ENCODE measurements around the gene ERV3-1. TPM values are rescaled to one million over a fixed set of nuclear protein-coding genes. Genes with fewer than 3 reads are reported as not detected.
"Not testable (repeated sequence)": the region's sequence is repeated elsewhere in the genome, so short reads cannot be mapped to it uniquely, and the experiment has no call there.

ERV3-1 gene
- total RNA-seq, 1 donor from 2014 or later = 8.0 TPM

- DNase-seq (ENCODE audit: low spot score) = no peak
- ATAC-seq = no peak
Observed at GRCh38 chr7:65002972-65003585, 3.4 kb downstream of the ERV3-1 start.

- no peak for DNase-seq (ENCODE audit: low spot score)
- ATAC-seq = no peak
Observed at GRCh38 chr7:65001291-65001814, 5.1 kb downstream of the ERV3-1 start.

- DNase-seq (ENCODE audit: low spot score) = peak; percentile 44
- ATAC-seq = peak; percentile 49
Observed at GRCh38 chr7:64999165-65000004, 7.1 kb downstream of the ERV3-1 start.

GRCh38 chr7:64998865-64999164 is 7.7 kb downstream of the ERV3-1 start:
- ATAC-seq = no peak

GRCh38 chr7:64997927-64998391 is 8.5 kb downstream of the ERV3-1 start:
- peak; percentile 36 for DNase-seq (ENCODE audit: low spot score)
- no peak for ATAC-seq

More at GRCh38 chr7:64998865-64999164, 7.7 kb downstream of the ERV3-1 start:
- no peak for DNase-seq (ENCODE audit: low spot score)

GRCh38 chr7:64997164-64997908 is 9.2 kb downstream of the ERV3-1 start:
- ATAC-seq (no peak), DNase-seq (ENCODE audit: low spot score) (no peak)

GRCh38 chr7:64996305-64996704 is 10.2 kb downstream of the ERV3-1 start:
- DNase-seq (ENCODE audit: low spot score) = no peak
- no peak for ATAC-seq

- DNase-seq (ENCODE audit: low spot score) (no peak), ATAC-seq (no peak)
Observed at GRCh38 chr7:64993901-64994300, 12.6 kb downstream of the ERV3-1 start.

GRCh38 chr7:64992971-64993370 is 13.5 kb downstream of the ERV3-1 start:
- DNase-seq (ENCODE audit: low spot score) = no peak
- ATAC-seq = no peak

GRCh38 chr7:64990936-64991335 is 15.6 kb downstream of the ERV3-1 start, which contains the start of gene ZNF117:
TSS of gene ZNF117 (minus strand) at chr7:64991036.
- ATAC-seq (no peak), DNase-seq (ENCODE audit: low spot score) (no peak)

GRCh38 chr7:64990216-64990615 is 16.3 kb downstream of the ERV3-1 start:
- ATAC-seq (no peak), DNase-seq (ENCODE audit: low spot score) (no peak)

GRCh38 chr7:64978497-64979203 is 27.8 kb downstream of the ERV3-1 start:
- DNase-seq (ENCODE audit: low spot score) (no peak), ATAC-seq (no peak)

GRCh38 chr7:64965594-64965993 is 40.9 kb downstream of the ERV3-1 start:
- DNase-seq (ENCODE audit: low spot score) (no peak), ATAC-seq (no peak)

GRCh38 chr7:64959072-64959747 is 47.3 kb downstream of the ERV3-1 start:
- ATAC-seq = no peak
- no peak for DNase-seq (ENCODE audit: low spot score)

GRCh38 chr7:64951250-64951848 is 55.1 kb downstream of the ERV3-1 start:
- ATAC-seq = peak; percentile 93
- no peak for DNase-seq (ENCODE audit: low spot score)

GRCh38 chr7:64950673-64951072 is 55.8 kb downstream of the ERV3-1 start:
- not testable (repeated sequence) for DNase-seq (ENCODE audit: low spot score); ATAC-seq

- not testable (repeated sequence) for DNase-seq (ENCODE audit: low spot score); ATAC-seq
Observed at GRCh38 chr7:64948774-64949173, 57.7 kb downstream of the ERV3-1 start.

- no peak for DNase-seq (ENCODE audit: low spot score)
- ATAC-seq = peak; percentile 23
Observed at GRCh38 chr7:64947252-64948000, 59.1 kb downstream of the ERV3-1 start.

- DNase-seq (ENCODE audit: low spot score) = no peak
- ATAC-seq = peak; percentile 14
Observed at GRCh38 chr7:64946772-64947171, 59.7 kb downstream of the ERV3-1 start.
